ENCODE measurements around the gene OR14I1.

DNA sequence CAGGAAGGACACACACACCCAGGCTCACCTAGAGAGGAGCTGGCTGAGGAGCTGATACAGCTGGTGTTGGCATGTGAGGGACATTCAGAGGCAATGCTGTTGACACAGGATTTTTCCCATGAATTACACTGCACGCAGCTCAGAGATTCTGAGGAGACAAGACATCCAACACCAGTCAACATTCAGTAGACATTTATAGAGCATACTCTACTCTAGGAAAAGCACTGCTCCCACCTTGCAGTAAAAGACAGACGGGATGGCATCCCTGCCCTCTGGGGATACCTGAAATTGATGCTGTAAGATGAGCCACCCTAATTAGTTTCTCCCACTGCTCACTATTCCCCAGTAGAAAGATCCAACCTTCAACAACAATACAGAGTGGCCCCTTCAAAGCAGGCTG, 47.9 kb upstream of the OR14I1 start:
- TF ChIP-seq, protein P1, sequence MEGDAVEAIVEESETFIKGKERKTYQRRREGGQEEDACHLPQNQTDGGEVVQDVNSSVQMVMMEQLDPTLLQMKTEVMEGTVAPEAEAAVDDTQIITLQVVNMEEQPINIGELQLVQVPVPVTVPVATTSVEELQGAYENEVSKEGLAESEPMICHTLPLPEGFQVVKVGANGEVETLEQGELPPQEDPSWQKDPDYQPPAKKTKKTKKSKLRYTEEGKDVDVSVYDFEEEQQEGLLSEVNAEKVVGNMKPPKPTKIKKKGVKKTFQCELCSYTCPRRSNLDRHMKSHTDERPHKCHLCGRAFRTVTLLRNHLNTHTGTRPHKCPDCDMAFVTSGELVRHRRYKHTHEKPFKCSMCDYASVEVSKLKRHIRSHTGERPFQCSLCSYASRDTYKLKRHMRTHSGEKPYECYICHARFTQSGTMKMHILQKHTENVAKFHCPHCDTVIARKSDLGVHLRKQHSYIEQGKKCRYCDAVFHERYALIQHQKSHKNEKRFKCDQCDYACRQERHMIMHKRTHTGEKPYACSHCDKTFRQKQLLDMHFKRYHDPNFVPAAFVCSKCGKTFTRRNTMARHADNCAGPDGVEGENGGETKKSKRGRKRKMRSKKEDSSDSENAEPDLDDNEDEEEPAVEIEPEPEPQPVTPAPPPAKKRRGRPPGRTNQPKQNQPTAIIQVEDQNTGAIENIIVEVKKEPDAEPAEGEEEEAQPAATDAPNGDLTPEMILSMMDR (IDR thresholded peaks at IDR 0.05; ENCODE audit: low read depth, low read length, missing input control), result no peak
- TF ChIP-seq RAD21 (IDR thresholded peaks at IDR 0.05), result no peak
- no peak for TF ChIP-seq SP1 (IDR thresholded peaks at IDR 0.05)
- no peak for TF ChIP-seq YY1 (IDR thresholded peaks at IDR 0.05)
- TF ChIP-seq, protein P2, sequence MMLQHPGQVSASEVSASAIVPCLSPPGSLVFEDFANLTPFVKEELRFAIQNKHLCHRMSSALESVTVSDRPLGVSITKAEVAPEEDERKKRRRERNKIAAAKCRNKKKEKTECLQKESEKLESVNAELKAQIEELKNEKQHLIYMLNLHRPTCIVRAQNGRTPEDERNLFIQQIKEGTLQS (IDR thresholded peaks at IDR 0.05), result no peak
- TF ChIP-seq, protein P3, sequence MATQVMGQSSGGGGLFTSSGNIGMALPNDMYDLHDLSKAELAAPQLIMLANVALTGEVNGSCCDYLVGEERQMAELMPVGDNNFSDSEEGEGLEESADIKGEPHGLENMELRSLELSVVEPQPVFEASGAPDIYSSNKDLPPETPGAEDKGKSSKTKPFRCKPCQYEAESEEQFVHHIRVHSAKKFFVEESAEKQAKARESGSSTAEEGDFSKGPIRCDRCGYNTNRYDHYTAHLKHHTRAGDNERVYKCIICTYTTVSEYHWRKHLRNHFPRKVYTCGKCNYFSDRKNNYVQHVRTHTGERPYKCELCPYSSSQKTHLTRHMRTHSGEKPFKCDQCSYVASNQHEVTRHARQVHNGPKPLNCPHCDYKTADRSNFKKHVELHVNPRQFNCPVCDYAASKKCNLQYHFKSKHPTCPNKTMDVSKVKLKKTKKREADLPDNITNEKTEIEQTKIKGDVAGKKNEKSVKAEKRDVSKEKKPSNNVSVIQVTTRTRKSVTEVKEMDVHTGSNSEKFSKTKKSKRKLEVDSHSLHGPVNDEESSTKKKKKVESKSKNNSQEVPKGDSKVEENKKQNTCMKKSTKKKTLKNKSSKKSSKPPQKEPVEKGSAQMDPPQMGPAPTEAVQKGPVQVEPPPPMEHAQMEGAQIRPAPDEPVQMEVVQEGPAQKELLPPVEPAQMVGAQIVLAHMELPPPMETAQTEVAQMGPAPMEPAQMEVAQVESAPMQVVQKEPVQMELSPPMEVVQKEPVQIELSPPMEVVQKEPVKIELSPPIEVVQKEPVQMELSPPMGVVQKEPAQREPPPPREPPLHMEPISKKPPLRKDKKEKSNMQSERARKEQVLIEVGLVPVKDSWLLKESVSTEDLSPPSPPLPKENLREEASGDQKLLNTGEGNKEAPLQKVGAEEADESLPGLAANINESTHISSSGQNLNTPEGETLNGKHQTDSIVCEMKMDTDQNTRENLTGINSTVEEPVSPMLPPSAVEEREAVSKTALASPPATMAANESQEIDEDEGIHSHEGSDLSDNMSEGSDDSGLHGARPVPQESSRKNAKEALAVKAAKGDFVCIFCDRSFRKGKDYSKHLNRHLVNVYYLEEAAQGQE (IDR thresholded peaks at IDR 0.05), result no peak
- TF ChIP-seq TAF1 (conservative IDR thresholded peaks at IDR 0.05), result no peak
- TF ChIP-seq HNF4A (conservative IDR thresholded peaks at IDR 0.05), result no peak
- TF ChIP-seq, protein P4, sequence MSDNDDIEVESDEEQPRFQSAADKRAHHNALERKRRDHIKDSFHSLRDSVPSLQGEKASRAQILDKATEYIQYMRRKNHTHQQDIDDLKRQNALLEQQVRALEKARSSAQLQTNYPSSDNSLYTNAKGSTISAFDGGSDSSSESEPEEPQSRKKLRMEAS (IDR thresholded peaks at IDR 0.05), result no peak
- TF ChIP-seq EGR1 (IDR thresholded peaks at IDR 0.05; ENCODE audit: low read depth in 2 of 2), result no peak
- TF ChIP-seq FOXA1 (IDR thresholded peaks at IDR 0.05), result no peak
- TF ChIP-seq JUND (IDR thresholded peaks at IDR 0.05), result no peak
- TF ChIP-seq, protein P5, sequence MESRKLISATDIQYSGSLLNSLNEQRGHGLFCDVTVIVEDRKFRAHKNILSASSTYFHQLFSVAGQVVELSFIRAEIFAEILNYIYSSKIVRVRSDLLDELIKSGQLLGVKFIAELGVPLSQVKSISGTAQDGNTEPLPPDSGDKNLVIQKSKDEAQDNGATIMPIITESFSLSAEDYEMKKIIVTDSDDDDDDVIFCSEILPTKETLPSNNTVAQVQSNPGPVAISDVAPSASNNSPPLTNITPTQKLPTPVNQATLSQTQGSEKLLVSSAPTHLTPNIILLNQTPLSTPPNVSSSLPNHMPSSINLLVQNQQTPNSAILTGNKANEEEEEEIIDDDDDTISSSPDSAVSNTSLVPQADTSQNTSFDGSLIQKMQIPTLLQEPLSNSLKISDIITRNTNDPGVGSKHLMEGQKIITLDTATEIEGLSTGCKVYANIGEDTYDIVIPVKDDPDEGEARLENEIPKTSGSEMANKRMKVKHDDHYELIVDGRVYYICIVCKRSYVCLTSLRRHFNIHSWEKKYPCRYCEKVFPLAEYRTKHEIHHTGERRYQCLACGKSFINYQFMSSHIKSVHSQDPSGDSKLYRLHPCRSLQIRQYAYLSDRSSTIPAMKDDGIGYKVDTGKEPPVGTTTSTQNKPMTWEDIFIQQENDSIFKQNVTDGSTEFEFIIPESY (IDR thresholded peaks at IDR 0.05), result no peak
